HepG2 (cell line): Measurements from ENCODE around the gene P2RY2. TPM values are rescaled to one million over a fixed set of nuclear protein-coding genes. Genes with fewer than 3 reads are reported as not detected.

Source experiments
- E2F2 ChIP-seq: sonication (generic); formaldehyde crosslinking; IDR thresholded peaks from 2 replicates; pipeline ENCODE4 v1.4.0; 2020; ENCODE audit warnings: missing genetic modification reagents, borderline replicate concordance
- FUBP1 ChIP-seq: sonication (generic); formaldehyde crosslinking; IDR thresholded peaks from 2 replicates; pipeline ENCODE4 v1.5.1; 2020; ENCODE audit warnings: missing genetic modification reagents, mild to moderate bottlenecking, borderline replicate concordance
- GATAD2A ChIP-seq: IDR thresholded peaks from 2 replicates; pipeline ENCODE4 v1.6.1; 2016
- GFI1 ChIP-seq: sonication (generic); formaldehyde crosslinking; IDR thresholded peaks from 2 replicates; pipeline ENCODE4 v1.5.0; 2020; ENCODE audit warnings: missing genetic modification reagents, mild to moderate bottlenecking, borderline replicate concordance
- HIC2 ChIP-seq: sonication (generic); formaldehyde crosslinking; IDR thresholded peaks from 2 replicates; pipeline ENCODE4 v1.9.0; 2022; ENCODE audit warnings: low read depth, missing genetic modification reagents
- HNRNPLL ChIP-seq: fragments of 200-400 bp; formaldehyde crosslinking; IDR thresholded peaks from 2 replicates; pipeline ENCODE4 v1.6.1; 2017; ENCODE audit warnings: mild to moderate bottlenecking, low read depth, low read length; ENCODE audit not compliant: poor library complexity, severe bottlenecking
- ISL2 ChIP-seq: sonication (generic); formaldehyde crosslinking; IDR thresholded peaks from 2 replicates; pipeline ENCODE4 v1.5.0; 2020; ENCODE audit warnings: missing genetic modification reagents
- JARID2 ChIP-seq: sonication (generic); formaldehyde crosslinking; IDR thresholded peaks from 2 replicates; pipeline ENCODE4 v1.8.1; 2023; ENCODE audit warnings: missing genetic modification reagents, inconsistent platforms; ENCODE audit not compliant: insufficient replicate concordance
- JUNB ChIP-seq: sonication (generic); formaldehyde crosslinking; IDR thresholded peaks from 2 replicates; pipeline ENCODE4 v1.8.0; 2022; ENCODE audit warnings: missing genetic modification reagents, mild to moderate bottlenecking, borderline replicate concordance
- KDM6A ChIP-seq: IDR thresholded peaks from 2 replicates; pipeline ENCODE4 v1.6.1; 2016; ENCODE audit warnings: low read depth
- NAIF1 ChIP-seq: sonication (generic); formaldehyde crosslinking; IDR thresholded peaks from 2 replicates; pipeline ENCODE4 v1.5.0; 2020; ENCODE audit warnings: mild to moderate bottlenecking, missing genetic modification reagents, borderline replicate concordance
- RFX5 ChIP-seq: IDR thresholded peaks from 2 replicates; pipeline ENCODE4 v1.6.1; 2011; ENCODE audit warnings: low read depth, low read length, improper control_type of control experiment
- SIN3B ChIP-seq: fragments of 150-350 bp; IDR thresholded peaks from 2 replicates; pipeline ENCODE4 v1.6.1; 2014; ENCODE audit warnings: low read length
- SRY ChIP-seq: sonication (generic); formaldehyde crosslinking; IDR thresholded peaks from 2 replicates; pipeline ENCODE4 v1.8.0; 2022; ENCODE audit warnings: mild to moderate bottlenecking, missing genetic modification reagents
- U2AF1 ChIP-seq: fragments of 200-400 bp; formaldehyde crosslinking; optimal IDR thresholded peaks from 2 replicates; pipeline ENCODE3; 2017; ENCODE audit warnings: mild to moderate bottlenecking, low read depth, low read length
- ZNF225 ChIP-seq: sonication (generic); formaldehyde crosslinking; IDR thresholded peaks from 2 replicates; pipeline ENCODE4 v1.4.0; 2020; ENCODE audit warnings: mild to moderate bottlenecking, missing genetic modification reagents
- ZNF558 ChIP-seq: sonication (generic); formaldehyde crosslinking; IDR thresholded peaks from 2 replicates; pipeline ENCODE4 v1.9.0; 2022; ENCODE audit warnings: mild to moderate bottlenecking, missing genetic modification reagents, borderline replicate concordance
- ZNF687 ChIP-seq: sonication (generic); formaldehyde crosslinking; IDR thresholded peaks from 2 replicates; pipeline ENCODE4 v1.5.1; 2020; ENCODE audit warnings: mild to moderate bottlenecking, missing genetic modification reagents, moderate library complexity
- ZSCAN12 ChIP-seq: sonication (generic); formaldehyde crosslinking; IDR thresholded peaks from 2 replicates; pipeline ENCODE4 v1.9.0; 2021; ENCODE audit warnings: mild to moderate bottlenecking, missing genetic modification reagents
- ZSCAN20 ChIP-seq: sonication (generic); formaldehyde crosslinking; IDR thresholded peaks from 2 replicates; pipeline ENCODE4 v1.4.0; 2020; ENCODE audit warnings: missing genetic modification reagents, mild to moderate bottlenecking, borderline replicate concordance
- ZSCAN21 ChIP-seq: sonication (generic); formaldehyde crosslinking; IDR thresholded peaks from 2 replicates; pipeline ENCODE4 v1.8.0; 2022; ENCODE audit warnings: mild to moderate bottlenecking, missing genetic modification reagents, moderate library complexity, borderline replicate concordance
- ZSCAN29 ChIP-seq: sonication (generic); formaldehyde crosslinking; conservative IDR thresholded peaks from 2 replicates; pipeline ENCODE4 v1.4.0; 2020; ENCODE audit warnings: mild to moderate bottlenecking, missing genetic modification reagents
- polyA plus RNA-seq, 8 experiments: library from polyadenylated mRNA; depleted of rRNA in 3 of 8; stranded (reverse) in 7 of 8; unstranded in 1 of 8; fragments of >200 nt; fragmentation: Illumina TruSeq in 4 of 8; extraction: Trizol in 4 of 8; gene quantifications; 2 replicates each; pipeline versions ENCODE4 v1.2.1 to v1.2.3, GENCODE V29; 2011 to 2016; ENCODE audit warnings: low read depth in 4 of 8, missing spikeins in 1 of 8, mixed read lengths in 1 of 8; ENCODE audit not compliant: insufficient read depth in 1 of 8
- total RNA-seq, 5 experiments: library from RNA; depleted of rRNA; stranded (reverse); fragments of >200 nt; fragmentation: Illumina TruSeq; extraction: Trizol; gene quantifications; 2 replicates each; pipeline ENCODE4 v1.2.3, GENCODE V29; 2016; ENCODE audit warnings: low read depth in 1 of 5

P2RY2 gene
- total and polyA plus RNA-seq, 2 of the 13 experiments (the other 11 are each of a cell fraction or from before 2014, with no cell fraction given), result 0.95 to 3.1 TPM

GRCh38 chr11:73182824-73183321 is 35.2 kb upstream of the P2RY2 start (continued):
- TF ChIP-seq ZNF225 (CRISPR knock-in tag) (no peak), ZNF558 (CRISPR knock-in tag) (no peak), RFX5 (no peak), ISL2 (CRISPR knock-in tag) (peak; percentile 33; the same call in 1 of the 2 replicates), GATAD2A (CRISPR knock-in tag) (peak; percentile 32; the same call in 1 of the 2 replicates), HIC2 (CRISPR knock-in tag) (no peak), FUBP1 (CRISPR knock-in tag) (no peak), JARID2 (CRISPR knock-in tag) (no peak), NAIF1 (CRISPR knock-in tag) (no peak), U2AF1 (no peak), ZSCAN12 (CRISPR knock-in tag) (no peak), KDM6A (no peak), ZNF687 (no peak), HNRNPLL (no peak), ZSCAN21 (CRISPR knock-in tag) (0 out of 2 replicates have a peak, but pooled peaks have one; percentile 25), JUNB (CRISPR knock-in tag) (no peak), ZSCAN29 (CRISPR knock-in tag) (no peak), SRY (CRISPR knock-in tag) (no peak), ZSCAN20 (CRISPR knock-in tag) (no peak), E2F2 (CRISPR knock-in tag) (no peak), GFI1 (CRISPR knock-in tag) (no peak), SIN3B (no peak)
